HCT116 (cell line): Measurements from ENCODE around the gene VPS39.

Experiments
- CEBPB ChIP-seq: IDR thresholded peaks from 2 replicates; pipeline ENCODE4 v1.6.1; 2012; ENCODE audit warnings: low read depth
- CTCF ChIP-seq, 3 experiments: fragments of 200-600 bp in 1 of 3; sonication (generic) in 1 of 3; IDR thresholded peaks in 2 of 3; conservative IDR thresholded peaks in 1 of 3; 2 replicates each; pipeline ENCODE4 v1.5.1; 2012 to 2017; ENCODE audit warnings: low read depth in 2 of 3, low read length in 2 of 3, antibody characterized with exemption in 1 of 3, borderline replicate concordance in 1 of 3, control low read depth in 1 of 3, mild to moderate bottlenecking in 1 of 3, mixed read lengths in 1 of 3, mixed run types in 1 of 3, moderate library complexity in 1 of 3; ENCODE audit not compliant: insufficient read depth in 1 of 3
- EZH2 ChIP-seq: fragments of 200-600 bp; sonication (generic); IDR thresholded peaks from 2 replicates; pipeline ENCODE4 v1.6.1; 2017; ENCODE audit warnings: antibody characterized with exemption, mixed run types
- EZH2phosphoT487 ChIP-seq: fragments of 200-600 bp; IDR thresholded peaks from 2 replicates; pipeline ENCODE4 v1.6.1; 2018; ENCODE audit warnings: antibody characterized with exemption, borderline replicate concordance
- FOSL1 ChIP-seq: IDR thresholded peaks from 2 replicates; pipeline ENCODE4 v1.6.1; 2012; ENCODE audit warnings: low read depth
- JUND ChIP-seq: IDR thresholded peaks from 2 replicates; pipeline ENCODE4 v1.6.1; 2012
- MAX ChIP-seq: IDR thresholded peaks from 2 replicates; pipeline ENCODE4 v1.6.1; 2012
- POLR2A ChIP-seq: IDR thresholded peaks from 2 replicates; pipeline ENCODE4 v1.7.0; 2011; ENCODE audit warnings: borderline replicate concordance; ENCODE audit not compliant: insufficient read depth, insufficient read length; ENCODE audit errors: extremely low read depth
- SP1 ChIP-seq: IDR thresholded peaks from 2 replicates; pipeline ENCODE4 v1.6.1; 2012; ENCODE audit warnings: low read depth
- TCF7L2 ChIP-seq: IDR thresholded peaks from 2 replicates; pipeline ENCODE4 v1.7.0; 2011; ENCODE audit warnings: borderline replicate concordance, inconsistent platforms; ENCODE audit not compliant: insufficient read depth, insufficient read length; ENCODE audit errors: extremely low read depth
- ZNF274 ChIP-seq: fragments of 200-500 bp; sonication (Bioruptor generic); IDR thresholded peaks from 2 replicates; pipeline ENCODE4 v1.6.1; 2014; ENCODE audit warnings: mild to moderate bottlenecking, low read depth, low read length, inconsistent platforms

GRCh38 chr15:42152921-42153698 is 55.0 kb downstream of the VPS39 start:
- TF ChIP-seq CEBPB (no peak), CTCF (IDR thresholded peaks at IDR 0.05 in 2 of 3, conservative IDR thresholded peaks at IDR 0.05 in 1 of 3; ENCODE audit: borderline replicate concordance in 1 of 3, insufficient read depth in 1 of 3, low read depth in 2 of 3, low read length in 2 of 3) (no peak), POLR2A (no peak), EZH2phosphoT487 (no peak), MAX (no peak), SP1 (no peak), JUND (no peak), EZH2 (no peak), FOSL1 (no peak), TCF7L2 (no peak), ZNF274 (no peak)
